Fibroblast of the aortic adventitia (primary cell): ENCODE measurements around the gene C9orf78. TPM values are rescaled to one million over a fixed set of nuclear protein-coding genes. Genes with fewer than 3 reads are reported as not detected.

Experiments used
- DNase-seq: peaks from one replicate; pipeline ENCODE4 v3.0.0-alpha.2; 2010; ENCODE audit warnings: low read depth
- H3K4me3 ChIP-seq: 2 replicates; pipeline ENCODE4 v1.5.1; 2011; ENCODE audit warnings: low read depth, mild to moderate bottlenecking, control low read depth, low read length, moderate library complexity
- CTCF ChIP-seq: IDR thresholded peaks from 2 replicates; pipeline ENCODE4 v1.5.1; 2011; ENCODE audit warnings: mild to moderate bottlenecking, low read length, control low read depth, inconsistent platforms; ENCODE audit not compliant: insufficient read depth
- total RNA-seq: library from RNA; depleted of rRNA; stranded (reverse); fragments of >200 nt; gene quantifications from 2 replicates; pipeline ENCODE4 v1.2.3, GENCODE V29; 2012; ENCODE audit warnings: low replicate concordance

The C9orf78 gene
- total RNA-seq, 1 donor = 37.3 TPM

- no peak overlapping the region for H3K4me3 ChIP-seq
- DNase-seq = no peak
- no peak for TF ChIP-seq CTCF
Measured at GRCh38 chr9:129832982-129833381, 2.1 kb downstream of the C9orf78 start.

GRCh38 chr9:129828969-129829368 lies 6.1 kb downstream of the C9orf78 start:
- DNase-seq = no peak
- TF ChIP-seq CTCF = no peak
- H3K4me3 ChIP-seq = no peak overlapping the region

- no peak overlapping the region for H3K4me3 ChIP-seq
- no peak for DNase-seq
- no peak for TF ChIP-seq CTCF
Measured at GRCh38 chr9:129828051-129828450, 7.0 kb downstream of the C9orf78 start.

GRCh38 chr9:129826759-129827158 lies 8.3 kb downstream of the C9orf78 start:
- no peak for DNase-seq
- no peak for TF ChIP-seq CTCF
- H3K4me3 ChIP-seq = no peak overlapping the region

GRCh38 chr9:129826344-129826743 lies 8.7 kb downstream of the C9orf78 start:
- TF ChIP-seq CTCF = no peak
- no peak for DNase-seq
- no peak overlapping the region for H3K4me3 ChIP-seq

GRCh38 chr9:129823935-129824601 lies 11.0 kb downstream of the C9orf78 start, which contains the start of gene TOR1A:
TOR1A (minus strand) TSS chr9:129824136; CDS start chr9:129824085, 51 bp downstream.
- peak; percentile 94 for DNase-seq
- TF ChIP-seq CTCF = no peak
- peak within 1 kb of the TSS; percentile 92 for H3K4me3 ChIP-seq

- DNase-seq = no peak
- peak overlapping the region; percentile 92 for H3K4me3 ChIP-seq
- TF ChIP-seq CTCF = no peak
Measured at GRCh38 chr9:129823542-129823934, 11.5 kb downstream of the C9orf78 start.
